ENCODE measurements around the gene CDC42EP4.
"Not testable (repeated sequence)": the region's sequence is repeated elsewhere in the genome, so short reads cannot be mapped to it uniquely, and the experiment has no call there.

Gene CDC42EP4

DNA sequence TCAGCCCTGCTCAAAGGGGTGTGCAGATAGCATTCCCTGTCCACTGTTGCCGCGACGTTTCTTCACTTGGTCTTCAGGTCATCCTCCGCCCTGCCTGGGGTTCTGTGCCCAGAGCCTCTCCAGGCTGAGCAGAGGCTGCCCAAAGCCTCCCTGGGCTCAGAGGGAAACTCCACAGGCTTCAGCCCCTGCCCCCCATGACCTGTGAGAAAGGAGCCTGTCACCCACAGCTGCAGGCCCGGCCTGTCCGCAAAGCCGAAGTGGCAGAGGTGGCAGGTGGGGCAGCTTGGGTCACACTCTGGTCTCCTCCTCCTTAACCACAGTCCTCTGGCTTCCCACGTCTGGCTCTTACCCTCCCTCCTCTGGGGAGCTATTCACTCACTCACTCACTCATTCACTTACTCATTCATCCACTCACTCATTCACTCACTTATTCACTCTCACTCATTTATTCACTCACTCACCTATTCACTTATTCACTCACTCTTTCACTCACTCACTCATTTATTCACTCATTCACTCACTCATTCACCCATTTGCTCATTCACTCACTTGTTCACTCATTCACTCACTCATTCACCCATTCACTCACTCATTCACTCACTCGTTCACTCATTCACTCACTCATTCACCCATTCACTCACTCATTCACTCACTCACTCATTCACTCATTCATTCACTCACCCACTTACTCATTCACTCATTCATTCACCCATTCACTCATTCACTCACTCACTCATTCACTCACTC, 43.0 kb downstream of the CDC42EP4 start:
- TF ChIP-seq, protein P1, sequence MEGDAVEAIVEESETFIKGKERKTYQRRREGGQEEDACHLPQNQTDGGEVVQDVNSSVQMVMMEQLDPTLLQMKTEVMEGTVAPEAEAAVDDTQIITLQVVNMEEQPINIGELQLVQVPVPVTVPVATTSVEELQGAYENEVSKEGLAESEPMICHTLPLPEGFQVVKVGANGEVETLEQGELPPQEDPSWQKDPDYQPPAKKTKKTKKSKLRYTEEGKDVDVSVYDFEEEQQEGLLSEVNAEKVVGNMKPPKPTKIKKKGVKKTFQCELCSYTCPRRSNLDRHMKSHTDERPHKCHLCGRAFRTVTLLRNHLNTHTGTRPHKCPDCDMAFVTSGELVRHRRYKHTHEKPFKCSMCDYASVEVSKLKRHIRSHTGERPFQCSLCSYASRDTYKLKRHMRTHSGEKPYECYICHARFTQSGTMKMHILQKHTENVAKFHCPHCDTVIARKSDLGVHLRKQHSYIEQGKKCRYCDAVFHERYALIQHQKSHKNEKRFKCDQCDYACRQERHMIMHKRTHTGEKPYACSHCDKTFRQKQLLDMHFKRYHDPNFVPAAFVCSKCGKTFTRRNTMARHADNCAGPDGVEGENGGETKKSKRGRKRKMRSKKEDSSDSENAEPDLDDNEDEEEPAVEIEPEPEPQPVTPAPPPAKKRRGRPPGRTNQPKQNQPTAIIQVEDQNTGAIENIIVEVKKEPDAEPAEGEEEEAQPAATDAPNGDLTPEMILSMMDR (IDR thresholded peaks at IDR 0.05; ENCODE audit: borderline replicate concordance, insufficient read depth, low read depth, low read length): no peak
- H3K4me3 ChIP-seq (ENCODE audit: low read depth, low read length): no peak overlapping the region

DNA sequence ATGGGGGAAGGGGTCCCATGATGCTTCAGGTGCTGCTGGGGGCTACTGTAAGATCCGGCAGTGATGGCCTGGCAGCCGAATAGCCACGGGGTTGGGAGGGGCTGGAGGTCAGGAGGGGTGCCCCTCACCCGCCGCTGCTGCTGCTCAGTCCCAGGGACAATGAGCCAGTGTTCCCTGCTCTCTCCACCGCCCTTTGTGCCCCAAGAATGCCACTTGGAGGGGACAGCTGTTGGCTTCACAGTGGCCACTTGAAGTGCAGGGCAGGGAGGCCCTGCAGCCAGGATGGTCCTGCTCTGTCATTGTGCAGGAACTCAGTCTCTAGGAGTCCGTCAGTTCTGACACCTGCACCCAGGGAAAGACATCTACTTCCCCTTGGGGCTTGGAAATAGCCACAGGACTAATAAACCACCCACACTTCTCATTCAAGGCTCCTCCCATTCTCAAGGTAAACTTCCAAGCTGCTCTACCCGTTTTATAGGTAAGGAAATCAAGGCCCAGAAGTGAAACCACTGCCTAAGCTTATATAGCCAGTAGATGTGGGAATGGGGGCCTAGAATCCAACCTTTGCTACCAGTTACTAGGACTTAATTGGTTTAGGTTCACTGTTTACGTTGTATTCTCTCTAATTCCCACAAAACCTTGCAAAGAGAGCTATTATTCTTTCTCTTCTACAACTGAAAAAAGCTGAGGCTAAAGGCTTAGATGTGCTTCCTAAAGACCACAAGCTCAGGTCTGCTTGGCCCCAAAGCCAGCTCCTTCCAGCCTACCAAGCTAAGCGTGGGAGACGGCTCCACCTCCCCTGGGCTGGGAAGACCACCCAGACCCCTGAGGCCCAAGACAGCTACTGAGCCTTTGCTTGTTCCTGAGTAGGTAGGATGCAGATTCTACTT, 43.9 kb downstream of the CDC42EP4 start:
- TF ChIP-seq, protein P1 (IDR thresholded peaks at IDR 0.05; ENCODE audit: borderline replicate concordance, insufficient read depth, low read depth, low read length): no peak
- no peak overlapping the region for H3K4me3 ChIP-seq (ENCODE audit: low read depth, low read length)

GRCh38 chr17:73266796-73267195, 45.0 kb downstream of the CDC42EP4 start:
- no peak overlapping the region for H3K4me3 ChIP-seq (ENCODE audit: low read depth, low read length)
- TF ChIP-seq, protein P1 (IDR thresholded peaks at IDR 0.05; ENCODE audit: borderline replicate concordance, insufficient read depth, low read depth, low read length): no peak

- TF ChIP-seq, protein P1 (IDR thresholded peaks at IDR 0.05; ENCODE audit: borderline replicate concordance, insufficient read depth, low read depth, low read length): no peak
- no peak overlapping the region for H3K4me3 ChIP-seq (ENCODE audit: low read depth, low read length)
Measured at GRCh38 chr17:73265646-73266640, 45.9 kb downstream of the CDC42EP4 start.

- H3K4me3 ChIP-seq (ENCODE audit: low read depth, low read length): not testable (repeated sequence)
Measured at GRCh38 chr17:73264448-73264847, 47.4 kb downstream of the CDC42EP4 start.

DNA sequence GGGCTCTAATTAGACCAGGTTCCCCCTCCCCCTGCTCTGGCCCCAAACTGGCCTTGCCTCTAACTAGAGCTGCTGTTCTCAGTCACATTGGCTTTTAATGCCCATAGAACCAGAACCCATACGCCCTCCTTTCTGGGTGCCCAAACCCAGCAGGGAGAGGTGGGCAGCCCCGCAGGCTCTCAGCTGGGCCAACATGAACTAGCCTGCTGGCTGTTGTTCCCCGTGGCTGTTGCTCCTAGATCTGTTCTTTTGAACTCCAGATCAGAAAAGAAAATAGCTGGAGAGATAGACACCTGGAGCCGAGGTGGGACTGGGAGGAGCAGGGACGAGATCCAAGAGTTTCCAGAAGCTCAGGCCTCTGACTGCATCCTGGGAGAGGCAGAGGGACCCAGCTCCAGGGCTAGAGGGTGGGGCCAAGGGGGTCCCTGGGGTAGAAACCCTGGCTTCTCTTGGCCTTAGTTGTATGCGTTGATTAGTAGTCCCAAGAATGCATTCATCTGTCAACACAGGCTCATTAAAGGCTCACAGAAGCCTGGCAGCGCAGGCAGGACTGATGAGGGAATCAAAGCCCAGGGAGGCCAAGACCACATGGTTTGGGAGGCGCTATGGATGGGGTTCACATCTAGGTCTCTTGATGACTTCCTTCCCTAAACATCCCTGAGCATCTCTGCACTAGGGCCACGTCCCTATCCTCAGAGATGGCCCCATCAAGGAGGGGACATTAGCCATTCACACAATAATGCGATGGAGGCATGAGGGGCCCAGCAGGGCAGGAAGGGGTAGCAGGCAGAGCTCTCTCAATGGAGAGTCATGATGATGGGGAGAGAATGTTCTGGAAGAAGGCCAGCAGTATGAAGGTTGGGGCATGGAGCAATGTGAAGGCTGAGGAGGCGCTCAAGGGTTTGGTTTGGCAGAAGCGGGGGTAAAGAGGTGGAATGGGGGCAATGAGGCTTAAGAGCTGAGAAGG, 48.8 kb downstream of the CDC42EP4 start:
- TF ChIP-seq, protein P1 (IDR thresholded peaks at IDR 0.05; ENCODE audit: borderline replicate concordance, insufficient read depth, low read depth, low read length): no peak
- H3K4me3 ChIP-seq (ENCODE audit: low read depth, low read length): no peak overlapping the region
